GM12878 (cell line): Measurements from ENCODE around the gene ARFIP1. TPM values are rescaled to one million over a fixed set of nuclear protein-coding genes. Genes with fewer than 3 reads are reported as not detected.
A peak's percentile ranks its signal among the peaks of the same experiment; 100 is the strongest.

Source experiments
- ATAC-seq: fragments of 200-7000 bp; cut with Tn5 transposase; 3 replicates; pipeline ENCODE4 v1.9.1; 2020; ENCODE audit warnings: mild to moderate bottlenecking, moderate library complexity
- BruUV-seq: library from RNA; stranded (reverse); fragments of 400-500 nt; replicated peaks from 2 replicates; lab custom pipeline; 2021; lab: Mats Ljungman, UMichigan
- CTCF ChIA-PET: fragments of 300-600 bp; sonication (Branson Sonifier 250); formaldehyde crosslinking; extraction: SDS; loops from one replicate; lab custom pipeline; 2021; ENCODE audit warnings: inconsistent platforms; lab: Yijun Ruan, JAX
- POLR2A ChIA-PET: fragments of 350-600 bp; formaldehyde crosslinking; extraction: SDS; loops from one replicate; lab custom pipeline; 2021; ENCODE audit warnings: inconsistent platforms; lab: Charles Lee
- RAD21 ChIA-PET: fragments of 300-600 bp; sonication (Branson Sonifier 250); formaldehyde crosslinking; loops from one replicate; lab custom pipeline; 2023; ENCODE audit warnings: antibody characterized with exemption; ENCODE audit not compliant: unreplicated experiment; lab: Charles Lee
- SMC1A ChIA-PET: fragments of 300-600 bp; sonication (Branson Sonifier 250); formaldehyde crosslinking; loops from one replicate; lab custom pipeline; 2023; ENCODE audit not compliant: unreplicated experiment, uncharacterized antibody; lab: Charles Lee
- DNase-seq: peaks from one replicate; pipeline ENCODE4 v3.0.0-alpha.2; 2011; ENCODE audit warnings: low read depth, low spot score
- FAIRE-seq: peaks from 3 replicates; lab custom pipeline; 2011; peaks lifted over from hg19 to GRCh38; lab: Jason Lieb, UNC
- H2AFZ ChIP-seq: 2 replicates; pipeline ENCODE4 v1.6.0; 2011; ENCODE audit warnings: low read depth, low read length, control low read depth; ENCODE audit not compliant: control insufficient read depth
- H3K27ac ChIP-seq: 2 replicates; pipeline ENCODE4 v1.5.1; 2011; ENCODE audit warnings: control low read depth; ENCODE audit not compliant: control insufficient read depth, insufficient read depth
- H3K27me3 ChIP-seq, 2 experiments: replicated peaks in 1 of 2; 2 replicates each; pipeline versions ENCODE4 v1.6.0 to v1.6.1; 2011; ENCODE audit warnings: low read length in 1 of 2; ENCODE audit not compliant: control insufficient read depth in 2 of 2, insufficient read depth in 2 of 2
- H3K36me3 ChIP-seq, 2 experiments: 2 replicates each; pipeline ENCODE4 v1.5.1; 2011; ENCODE audit warnings: low read length in 1 of 2; ENCODE audit not compliant: control insufficient read depth in 2 of 2, insufficient read depth in 2 of 2
- H3K4me1 ChIP-seq: 2 replicates; pipeline ENCODE4 v1.6.1; 2011; ENCODE audit warnings: mild to moderate bottlenecking, low read length, moderate library complexity, mixed read lengths; ENCODE audit not compliant: control insufficient read depth, insufficient read depth
- H3K4me2 ChIP-seq: 2 replicates; pipeline ENCODE4 v1.6.0; 2011; ENCODE audit warnings: control low read depth; ENCODE audit not compliant: control insufficient read depth, insufficient read depth
- H3K4me3 ChIP-seq: fragments of 200-600 bp; sonication (generic); 2 replicates; pipeline ENCODE4 v1.5.1; 2016
- H3K79me2 ChIP-seq: 2 replicates; pipeline ENCODE4 v1.6.0; 2011; ENCODE audit warnings: low read length; ENCODE audit not compliant: control insufficient read depth, insufficient read depth
- H3K9ac ChIP-seq: 2 replicates; pipeline ENCODE4 v1.8.0; 2011; ENCODE audit warnings: low read length, control low read depth, mixed read lengths; ENCODE audit not compliant: control insufficient read depth, insufficient read depth
- H3K9me3 ChIP-seq: replicated peaks from 3 replicates; pipeline ENCODE4 v1.5.1; 2011; ENCODE audit warnings: mild to moderate bottlenecking, low read length; ENCODE audit not compliant: control insufficient read depth, insufficient read depth
- H4K20me1 ChIP-seq: 2 replicates; pipeline ENCODE4 v1.6.0; 2011; ENCODE audit not compliant: control insufficient read depth, insufficient read depth
- ASH2L ChIP-seq: fragments of 300-600, 200-600 bp; sonication (generic); IDR thresholded peaks from 2 replicates; pipeline ENCODE4 v1.6.1; 2017; ENCODE audit warnings: low read depth, mild to moderate bottlenecking, borderline replicate concordance
- CBX3 ChIP-seq: fragments of 200-600 bp; sonication (generic); IDR thresholded peaks from 2 replicates; pipeline ENCODE4 v1.6.1; 2016; ENCODE audit warnings: low read depth, borderline replicate concordance
- CBX5 ChIP-seq: sonication (generic); IDR thresholded peaks from 2 replicates; pipeline ENCODE4 v1.6.1; 2016; ENCODE audit warnings: low read depth, moderate library complexity, mild to moderate bottlenecking, inconsistent platforms
- CEBPB ChIP-seq, 2 experiments: fragments of 150-350 bp in 1 of 2; IDR thresholded peaks; 2 replicates each; pipeline ENCODE4 v1.6.1; 2012 to 2014; ENCODE audit warnings: low read depth in 2 of 2, low read length in 2 of 2, borderline replicate concordance in 1 of 2, inconsistent platforms in 1 of 2
- IKZF1 ChIP-seq: fragments of 450-650 bp; conservative IDR thresholded peaks from 2 replicates; pipeline ENCODE4 v1.6.1; 2017; ENCODE audit warnings: antibody characterized with exemption, mild to moderate bottlenecking
- MEF2A ChIP-seq: IDR thresholded peaks from 2 replicates; pipeline ENCODE4 v1.6.1; 2011; ENCODE audit warnings: low read depth, mild to moderate bottlenecking, low read length, moderate library complexity; ENCODE audit not compliant: insufficient read depth
- SMAD5 ChIP-seq: IDR thresholded peaks from 2 replicates; pipeline ENCODE4 v1.6.1; 2016; ENCODE audit warnings: antibody characterized with exemption, low read depth
- SPI1 ChIP-seq: IDR thresholded peaks from 2 replicates; pipeline ENCODE4 v1.6.1; 2011; ENCODE audit warnings: low read depth, mild to moderate bottlenecking, low read length, moderate library complexity, borderline replicate concordance; ENCODE audit not compliant: insufficient read depth
- TCF12 ChIP-seq: IDR thresholded peaks from 2 replicates; pipeline ENCODE4 v1.6.1; 2011; ENCODE audit warnings: low read depth, mild to moderate bottlenecking, low read length
- ZNF274 ChIP-seq: IDR thresholded peaks from one replicate; pipeline ENCODE4 v1.8.0; 2011; ENCODE audit not compliant: insufficient read length, insufficient read depth
- WGBS: methylation state at CpG from one replicate; pipeline ENCODE4 v1.1.6; 2016; ENCODE audit warnings: low lambda C conversion rate; ENCODE audit not compliant: insufficient replicate concordance, insufficient coverage; ENCODE audit errors: missing lambda C conversion rate; 5-methylcytosine and 5-hydroxymethylcytosine counted together
- in situ Hi-C: fragments of 300-500 bp; cut with MboI; formaldehyde crosslinking; loops from 9 replicates; pipeline ENCODE4 v1.14.3; 2018; ENCODE audit warnings: mixed read lengths
- intact Hi-C: fragments of 100-400 bp; cut with micrococcal nuclease; formaldehyde crosslinking; loops from one replicate; pipeline ENCODE4 v1.14.2; 2022; ENCODE audit not compliant: unreplicated experiment
- polyA plus RNA-seq, 11 experiments: library from polyadenylated mRNA; depleted of rRNA in 4 of 11; unstranded in 6 of 11; stranded (reverse) in 5 of 11; fragments of >200 nt; fragmentation: Nextera tagmentation in 4 of 11; fragmentation: Illumina TruSeq in 1 of 11; extraction: Ambion mirVana in 4 of 11; extraction: Trizol in 1 of 11; gene quantifications; 1 replicate in 1 of 11; 2 replicates in 10 of 11; pipeline versions ENCODE4 v1.2.1 to v1.2.3, GENCODE V29; 2011 to 2016; ENCODE audit warnings: inconsistent platforms in 2 of 11, missing spikeins in 2 of 11, low read depth in 1 of 11
- total RNA-seq, 4 experiments: library from RNA; depleted of rRNA in 3 of 4; stranded (reverse); fragments of >200 nt in 3 of 4; fragmentation: Illumina TruSeq in 1 of 4; extraction: Trizol in 1 of 4; gene quantifications; 2 replicates each; pipeline versions ENCODE4 v1.2.1 to v1.2.3, GENCODE V29; 2013 to 2021

ARFIP1 gene
- total and polyA plus RNA-seq, 10 of the 15 experiments (the other 5 are each of a cell fraction or from before 2014, with no cell fraction given): 9.5 to 21.7 (median 15.4) TPM

GRCh38 chr4:152849350-152849749 is 69.6 kb downstream of the ARFIP1 start:
- H3K4me2 ChIP-seq: no peak overlapping the region
- H3K27ac ChIP-seq: no peak overlapping the region

GRCh38 chr4:152850377-152850776 is 70.6 kb downstream of the ARFIP1 start:
- Histone ChIP-seq H3K27me3 (no peaks in the 10 kb centered on the region), H3K9ac (no peak overlapping the region), H3K36me3 (no peaks in the 10 kb centered on the region), H3K4me2 (peak overlapping the region; percentile 51), H2AFZ (peak overlapping the region; percentile 56), H3K4me3 (peak overlapping the region; percentile 10; the same call in 1 of the 2 replicates), H4K20me1 (no peaks in the 10 kb centered on the region), H3K4me1 (peaks cover 6% of the 10 kb centered on the region), H3K27ac (peak overlapping the region; percentile 66), H3K9me3 (peaks cover 8% of the 10 kb centered on the region; the same call in 2 of the 3 replicates), H3K79me2 (no peaks in the 10 kb centered on the region)
- TF ChIP-seq IKZF1 (0 out of 2 replicates have a peak, but pooled peaks have one; percentile 19), SMAD5 (no peak), SPI1 (peak; percentile 66), ASH2L (no peak), MEF2A (0 out of 2 replicates have a peak, but pooled peaks have one; percentile 16), CEBPB (IDR thresholded peaks at IDR 0.05; ENCODE audit: borderline replicate concordance in 1 of 2, low read depth in 2 of 2, low read length in 2 of 2) (peak in 1 of 2 experiments; percentile 64; a peak in 1 of 4 replicates), CBX5 (0 out of 2 replicates have a peak, but pooled peaks have one; percentile 30), TCF12 (no peak)
- POLR2A ChIA-PET: interaction anchor here (0.6 kb wide), 1 partner anchor 316 kb away, joined by 3 read pairs; no protein-coding TSS in a partner anchor
- intact Hi-C loops: no loop called here
- ATAC-seq: peak; percentile 92
- RAD21 ChIA-PET: interaction anchor here (0.7 to 2.9 kb wide), 4 partner anchors 116 to 396 kb away, joined by 3 to 16 read pairs (median 3); no protein-coding TSS in a partner anchor
- CTCF ChIA-PET: interaction anchor here (0.7 to 7.8 kb wide), 4 partner anchors 12 to 276 kb away, joined by 3 to 94 read pairs (median 50); partner anchors contain the start of gene TIGD4
- peak; percentile 25 for DNase-seq
- no peak for FAIRE-seq
- in situ Hi-C loops: loop anchor here (5.0 kb wide), 1 partner anchor 277 kb away; no protein-coding TSS in a partner anchor
- WGBS: 1% methylated on average over 4 of the region's 4 CpGs
- BruUV-seq: no TSS peak
- SMC1A ChIA-PET: interaction anchor here (0.6 to 3.1 kb wide), 8 partner anchors 8 to 542 kb away, joined by 3 to 15 read pairs (median 3); no protein-coding TSS in a partner anchor

More at GRCh38 chr4:152849350-152849749, 69.6 kb downstream of the ARFIP1 start:
- DNase-seq (no peak), ATAC-seq (no peak), FAIRE-seq (no peak)
- Histone ChIP-seq H4K20me1 (no peaks in the 10 kb centered on the region), H3K79me2 (no peaks in the 10 kb centered on the region), H2AFZ (no peak overlapping the region), H3K27me3 (no peaks in the 10 kb centered on the region), H3K9me3 (peaks cover 8% of the 10 kb centered on the region; the same call in 2 of the 3 replicates), H3K9ac (no peak overlapping the region), H3K4me1 (peaks cover 6% of the 10 kb centered on the region), H3K4me3 (no peak overlapping the region), H3K36me3 (no peaks in the 10 kb centered on the region)
- WGBS: 70% methylated on average over 2 of the region's 2 CpGs
- CTCF ChIA-PET: interaction anchor here (1.0 to 7.8 kb wide), 10 partner anchors 11 to 441 kb away, joined by 3 to 94 read pairs (median 4); partner anchors contain the start of gene TIGD4
- SMC1A ChIA-PET: interaction anchor here (0.7 to 4.4 kb wide), 11 partner anchors 19 to 892 kb away, joined by 3 to 61 read pairs (median 3); no protein-coding TSS in a partner anchor
- no TSS peak for BruUV-seq
- POLR2A ChIA-PET: interaction anchor here (0.5 kb wide), 1 partner anchor 399 kb away, joined by 3 read pairs; no protein-coding TSS in a partner anchor
- in situ Hi-C loops (loop anchor here (5.0 kb wide), 1 partner anchor 238 kb away; no protein-coding TSS in a partner anchor), intact Hi-C loops (loop anchor here (10.0 kb wide), 1 partner anchor 465 kb away; no protein-coding TSS in a partner anchor)
- RAD21 ChIA-PET: interaction anchor here (0.5 to 3.5 kb wide), 7 partner anchors 37 to 794 kb away, joined by 3 to 33 read pairs (median 5); partner anchors contain the start of genes ARFIP1 and TIGD4
- TF ChIP-seq CBX3 (no peak), ZNF274 (no peak), CBX5 (no peak)
